ENCODE results near the gene GRK5. TPM values are rescaled to one million over a fixed set of nuclear protein-coding genes. Genes with fewer than 3 reads are reported as not detected.
"Not testable (repeated sequence)": the region's sequence is repeated elsewhere in the genome, so short reads cannot be mapped to it uniquely, and the experiment has no call there.

Gene GRK5
- total RNA-seq, 1 donor from 2014 or later = 93.1 TPM

GRCh38 chr10:119427263-119427864 lies 220.0 kb downstream of the GRK5 start:
- no peak for DNase-seq (ENCODE audit: extremely low read depth, low read depth, low spot score)

- no peak for DNase-seq (ENCODE audit: extremely low read depth, low read depth, low spot score)
These were observed 221.4 kb downstream of the GRK5 start for GRCh38 chr10:119428789-119429188.

GRCh38 chr10:119429771-119430170 lies 222.4 kb downstream of the GRK5 start:
- no peak for DNase-seq (ENCODE audit: extremely low read depth, low read depth, low spot score)

- DNase-seq (ENCODE audit: extremely low read depth, low read depth, low spot score) = no peak
These were observed 223.8 kb downstream of the GRK5 start for GRCh38 chr10:119431034-119431772.

- no peak for DNase-seq (ENCODE audit: extremely low read depth, low read depth, low spot score)
These were observed 224.4 kb downstream of the GRK5 start for GRCh38 chr10:119431773-119432135.

GRCh38 chr10:119434942-119435341 lies 227.6 kb downstream of the GRK5 start:
- not testable (repeated sequence) for DNase-seq (ENCODE audit: extremely low read depth, low read depth, low spot score)

GRCh38 chr10:119438717-119439116 lies 231.3 kb downstream of the GRK5 start:
- no peak for DNase-seq (ENCODE audit: extremely low read depth, low read depth, low spot score)

GRCh38 chr10:119439922-119440321 lies 232.6 kb downstream of the GRK5 start:
- no peak for DNase-seq (ENCODE audit: extremely low read depth, low read depth, low spot score)

- DNase-seq (ENCODE audit: extremely low read depth, low read depth, low spot score) = no peak
These were observed 233.9 kb downstream of the GRK5 start for GRCh38 chr10:119441151-119441821.

GRCh38 chr10:119441921-119442757 lies 234.8 kb downstream of the GRK5 start:
- no peak for DNase-seq (ENCODE audit: extremely low read depth, low read depth, low spot score)

GRCh38 chr10:119442758-119443060 lies 235.3 kb downstream of the GRK5 start:
- no peak for DNase-seq (ENCODE audit: extremely low read depth, low read depth, low spot score)

GRCh38 chr10:119443441-119443840 lies 236.1 kb downstream of the GRK5 start:
- no peak for DNase-seq (ENCODE audit: extremely low read depth, low read depth, low spot score)

GRCh38 chr10:119443970-119444660 lies 236.7 kb downstream of the GRK5 start:
- DNase-seq (ENCODE audit: extremely low read depth, low read depth, low spot score) = no peak

GRCh38 chr10:119444866-119445265 lies 237.5 kb downstream of the GRK5 start:
- no peak for DNase-seq (ENCODE audit: extremely low read depth, low read depth, low spot score)

GRCh38 chr10:119445311-119445934 lies 238.1 kb downstream of the GRK5 start:
- peak; percentile 25 for DNase-seq (ENCODE audit: extremely low read depth, low read depth, low spot score)

GRCh38 chr10:119445935-119446317 lies 238.6 kb downstream of the GRK5 start:
- no peak for DNase-seq (ENCODE audit: extremely low read depth, low read depth, low spot score)

GRCh38 chr10:119446441-119447277 lies 239.3 kb downstream of the GRK5 start:
- DNase-seq (ENCODE audit: extremely low read depth, low read depth, low spot score) = no peak

- DNase-seq (ENCODE audit: extremely low read depth, low read depth, low spot score) = no peak
These were observed 240.1 kb downstream of the GRK5 start for GRCh38 chr10:119447421-119447820.

- no peak for DNase-seq (ENCODE audit: extremely low read depth, low read depth, low spot score)
These were observed 240.6 kb downstream of the GRK5 start for GRCh38 chr10:119447823-119448546.
